SU-DHL-6 (cell line): ENCODE data around the gene CLCA1.

Experiments
- CTCF ChIP-seq: fragments of 200-600 bp; sonication (generic); IDR thresholded peaks from one replicate; pipeline ENCODE4 v1.5.1; 2017; ENCODE audit warnings: antibody characterized with exemption, mild to moderate bottlenecking, low read length, moderate library complexity; ENCODE audit not compliant: insufficient read depth, poor library complexity, severe bottlenecking
- EZH2phosphoT487 ChIP-seq: fragments of 200-600 bp; sonication (generic), shearing (Covaris generic); conservative IDR thresholded peaks from 2 replicates; pipeline ENCODE4 v1.6.1; 2018; ENCODE audit warnings: mild to moderate bottlenecking, antibody characterized with exemption, low read length, moderate library complexity, mixed read lengths

- TF ChIP-seq CTCF (no peak), EZH2phosphoT487 (no peak)
Measured at GRCh38 chr1:86429122-86429725, 39.5 kb upstream of the CLCA1 start.
